HepG2 (cell line): Measurements from ENCODE around the gene OTUD4.

ENCODE experiments used
- ATF2 ChIP-seq: sonication (generic); formaldehyde crosslinking; IDR thresholded peaks from 2 replicates; pipeline ENCODE4 v1.4.0; 2020; ENCODE audit warnings: missing genetic modification reagents
- ATF3 ChIP-seq: sonication (generic); formaldehyde crosslinking; IDR thresholded peaks from 2 replicates; pipeline ENCODE4 v1.4.0; 2020; ENCODE audit warnings: missing genetic modification reagents
- ATF6 ChIP-seq: sonication (generic); formaldehyde crosslinking; conservative IDR thresholded peaks from 2 replicates; pipeline ENCODE4 v1.4.0; 2020; ENCODE audit warnings: missing genetic modification reagents
- CTCF ChIP-seq: sonication (generic); formaldehyde crosslinking; IDR thresholded peaks from 2 replicates; pipeline ENCODE4 v1.5.0; 2020; ENCODE audit warnings: mild to moderate bottlenecking, missing genetic modification reagents, moderate library complexity
- GABPA ChIP-seq, 2 experiments: IDR thresholded peaks; 2 replicates each; pipeline ENCODE4 v1.6.1; 2011 to 2016; ENCODE audit warnings: low read depth in 2 of 2, low read length in 1 of 2, missing biosample characterization in 1 of 2, missing genetic modification characterization in 1 of 2
- HDAC2 ChIP-seq: sonication (generic); formaldehyde crosslinking; IDR thresholded peaks from 2 replicates; pipeline ENCODE4 v1.4.0; 2020; ENCODE audit warnings: missing genetic modification reagents
- PATZ1 ChIP-seq: sonication (generic); formaldehyde crosslinking; IDR thresholded peaks from 2 replicates; pipeline ENCODE4 v1.4.0; 2020; ENCODE audit warnings: missing genetic modification reagents
- PHF21A ChIP-seq: sonication (generic); formaldehyde crosslinking; IDR thresholded peaks from 2 replicates; pipeline ENCODE4 v1.5.0; 2020; ENCODE audit warnings: mild to moderate bottlenecking, missing genetic modification reagents
- TFAP4 ChIP-seq: sonication (generic); IDR thresholded peaks from 2 replicates; pipeline ENCODE4 v1.6.1; 2016; ENCODE audit warnings: low read depth, borderline replicate concordance
- ZNF232 ChIP-seq: sonication (generic); formaldehyde crosslinking; IDR thresholded peaks from 2 replicates; pipeline ENCODE4 v1.4.0; 2020; ENCODE audit warnings: missing genetic modification reagents, borderline replicate concordance

GRCh38 chr4:145171911-145172310, 8.5 kb downstream of the OTUD4 start:
- TF ChIP-seq ATF6 (CRISPR knock-in tag): no peak
- TF ChIP-seq PHF21A (CRISPR knock-in tag): no peak
- no peak for TF ChIP-seq GABPA (IDR thresholded peaks at IDR 0.05; ENCODE audit: low read depth, low read length)
- no peak for TF ChIP-seq GABPA (CRISPR knock-in tag; IDR thresholded peaks at IDR 0.05; ENCODE audit: low read depth)
- TF ChIP-seq ZNF232 (CRISPR knock-in tag): no peak
- no peak for TF ChIP-seq TFAP4
- TF ChIP-seq ATF2 (CRISPR knock-in tag): no peak
- TF ChIP-seq HDAC2 (CRISPR knock-in tag): no peak
- TF ChIP-seq CTCF: no peak
- no peak for TF ChIP-seq ATF3
- no peak for TF ChIP-seq PATZ1 (CRISPR knock-in tag)
